Measurements from ENCODE around the gene ZNF669. TPM values are rescaled to one million over a fixed set of nuclear protein-coding genes. Genes with fewer than 3 reads are reported as not detected.
"Not testable (repeated sequence)": the region's sequence is repeated elsewhere in the genome, so short reads cannot be mapped to it uniquely, and the experiment has no call there.

ZNF669 gene
- total RNA-seq, result 1 to 10 TPM; 6.1 to 7.0 (median 6.3) TPM
- long read RNA-seq, donor 1, partial matches to known transcripts, result 0 of 5 reads
- long read RNA-seq, donor 1, other reads (novel, unspliced or antisense), result 1 of 5 reads
- long read RNA-seq, donor 2, partial matches to known transcripts, result 0 of 4 reads
- long read RNA-seq, donor 2, other reads (novel, unspliced or antisense), result 1 of 4 reads

DNA sequence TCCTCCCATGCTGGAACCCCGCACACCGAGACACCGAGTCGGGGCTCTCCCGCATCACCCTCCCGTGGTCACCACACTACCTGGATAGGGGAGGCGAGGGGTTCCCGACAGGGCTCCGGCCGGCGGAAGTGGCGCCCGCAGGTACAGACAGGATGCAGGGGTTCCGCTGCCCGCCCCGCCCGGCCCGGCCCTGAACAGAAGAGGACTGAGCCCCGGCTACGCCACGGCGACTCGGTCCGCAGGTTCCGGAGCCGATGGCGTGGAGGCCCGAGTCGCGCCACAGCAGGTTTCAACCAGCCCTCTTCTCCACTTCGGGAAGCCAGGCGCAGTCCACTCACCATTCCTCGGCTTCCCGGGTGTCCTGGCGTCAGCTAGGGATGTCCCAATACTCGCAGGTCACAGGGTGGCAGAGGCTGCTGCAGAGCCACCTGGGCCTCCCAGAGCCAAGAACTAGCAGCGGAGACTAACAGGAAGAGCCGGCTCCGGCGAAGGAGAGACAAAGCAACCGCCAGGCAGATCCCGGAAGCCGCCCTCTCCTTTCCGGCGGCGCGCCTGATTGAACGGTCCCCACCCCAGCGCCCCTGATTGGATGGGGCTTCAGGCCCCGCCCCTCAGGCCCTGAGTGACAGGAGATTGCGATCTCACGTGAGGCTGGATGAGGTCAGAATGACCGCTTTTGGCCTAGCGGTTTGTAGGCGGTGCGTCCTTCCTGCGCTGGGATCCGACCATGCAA lies at the start of gene ZNF669:
TSS of gene ZNF669 (minus strand) at position 498 of the 733 bp plus-strand sequence. CDS start at position 341, 157 bp downstream.
- ATAC-seq, result peak; percentile 100
- DNase-seq, result peak; percentile 98
- peaks cover 37% of the 10 kb centered on the region for H3K9me3 ChIP-seq
- peak within 1 kb of the TSS; percentile 70 for H3K4me3 ChIP-seq
- no peak for TF ChIP-seq CTCF (IDR thresholded peaks at IDR 0.05)
- intact Hi-C loops (cut with DNase I, micrococcal nuclease), result no loop called here
- H3K4me1 ChIP-seq (ENCODE audit: low read depth), result no peaks in the 10 kb centered on the region
- peaks cover 9% of the 10 kb centered on the region for H3K36me3 ChIP-seq (ENCODE audit: low read depth)

DNA sequence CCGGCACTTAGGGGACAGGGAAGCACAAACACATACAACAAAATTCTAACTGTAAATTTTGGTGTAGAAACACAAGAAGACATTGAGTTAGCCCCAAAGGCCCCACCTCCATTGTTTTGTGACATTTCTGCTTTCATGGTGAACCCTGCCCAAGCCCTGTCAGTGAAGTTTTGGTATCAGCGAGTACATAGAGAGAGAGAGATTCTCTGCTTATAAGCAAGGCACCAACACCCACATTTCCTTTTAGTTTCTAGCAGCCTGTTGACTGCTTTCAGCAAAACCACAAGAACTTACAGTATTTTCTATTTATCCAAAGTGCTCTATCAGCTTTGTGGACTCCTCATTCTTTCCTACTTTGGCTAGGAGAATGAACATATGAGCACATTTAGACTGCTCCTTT lies 43.6 kb upstream of the ZNF669 start:
- intact Hi-C loops (cut with DNase I, micrococcal nuclease), result no loop called here
- H3K9me3 ChIP-seq, result peaks cover 100% of the 10 kb centered on the region

GRCh38 chr1:247147120-247147519 lies 43.0 kb upstream of the ZNF669 start:
- ATAC-seq; H3K4me1 ChIP-seq (ENCODE audit: low read depth); DNase-seq; H3K4me3 ChIP-seq; H3K36me3 ChIP-seq (ENCODE audit: low read depth); intact Hi-C loops (cut with DNase I, micrococcal nuclease): not testable (repeated sequence)
- peaks cover 99% of the 10 kb centered on the region for H3K9me3 ChIP-seq

More for the DNA sequence above, 43.6 kb upstream of the ZNF669 start:
- Histone ChIP-seq H3K36me3 (ENCODE audit: low read depth) (no peaks in the 10 kb centered on the region), H3K4me3 (no peak overlapping the region), H3K4me1 (ENCODE audit: low read depth) (no peaks in the 10 kb centered on the region)
- no peak for TF ChIP-seq CTCF (IDR thresholded peaks at IDR 0.05)
- ATAC-seq (no peak), DNase-seq (no peak)

- Histone ChIP-seq H3K9me3 (peaks cover 99% of the 10 kb centered on the region), H3K4me3 (no peak overlapping the region), H3K36me3 (ENCODE audit: low read depth) (no peaks in the 10 kb centered on the region), H3K4me1 (ENCODE audit: low read depth) (no peaks in the 10 kb centered on the region)
- DNase-seq (no peak), ATAC-seq (no peak)
- TF ChIP-seq CTCF (IDR thresholded peaks at IDR 0.05), result no peak
- intact Hi-C loops (cut with DNase I, micrococcal nuclease), result no loop called here
Observed at GRCh38 chr1:247146671-247147070, 42.5 kb upstream of the ZNF669 start.

DNA sequence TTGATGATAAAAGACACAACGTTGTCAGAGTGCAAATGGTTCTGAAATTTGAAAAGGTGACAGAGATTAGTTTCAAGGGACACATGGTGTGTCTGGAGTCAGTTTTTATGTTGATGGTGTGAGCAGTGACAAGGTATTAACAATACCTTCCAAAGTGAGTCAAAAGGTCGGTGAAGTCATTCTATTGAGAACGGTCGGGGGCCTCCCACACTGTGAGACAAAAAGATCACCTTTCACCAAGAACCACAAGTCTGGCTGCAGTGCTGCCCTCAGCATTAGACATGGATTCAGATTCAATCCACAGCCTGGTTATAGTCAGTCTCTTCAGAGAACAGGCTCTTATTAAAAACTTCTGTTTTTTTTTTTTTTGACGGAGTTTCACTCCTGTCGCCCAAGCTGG lies 41.1 kb upstream of the ZNF669 start:
- no peak for TF ChIP-seq CTCF (IDR thresholded peaks at IDR 0.05)
- intact Hi-C loops (cut with DNase I, micrococcal nuclease), result no loop called here
- Histone ChIP-seq H3K4me3 (no peak overlapping the region), H3K4me1 (ENCODE audit: low read depth) (no peaks in the 10 kb centered on the region), H3K9me3 (peaks cover 99% of the 10 kb centered on the region), H3K36me3 (ENCODE audit: low read depth) (no peaks in the 10 kb centered on the region)
- ATAC-seq (no peak), DNase-seq (no peak)

DNA sequence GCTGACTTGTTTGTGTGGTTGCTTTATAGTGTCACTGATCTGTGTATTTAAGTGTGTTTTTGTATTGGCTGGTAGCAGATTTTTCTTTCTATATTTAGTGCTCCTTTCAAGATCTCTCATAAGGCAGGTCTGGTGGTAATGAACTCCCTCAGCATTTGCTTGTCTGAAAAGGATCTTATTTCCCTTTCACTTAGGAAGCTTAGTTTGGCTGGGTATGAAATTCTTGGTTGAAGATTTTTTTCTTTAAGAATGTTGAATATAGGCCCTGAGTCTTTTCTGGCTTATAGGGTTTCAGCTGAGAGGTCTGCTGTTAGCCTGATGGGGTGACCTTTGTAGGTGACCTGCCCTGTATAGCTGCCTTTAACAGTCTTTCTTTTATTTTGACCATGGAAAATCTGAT lies 35.4 kb upstream of the ZNF669 start:
- ATAC-seq; H3K4me3 ChIP-seq; DNase-seq; H3K4me1 ChIP-seq (ENCODE audit: low read depth); intact Hi-C loops (cut with DNase I, micrococcal nuclease); H3K36me3 ChIP-seq (ENCODE audit: low read depth): not testable (repeated sequence)
- H3K9me3 ChIP-seq, result peaks cover 99% of the 10 kb centered on the region

Measured in mucosa of descending colon (tissue), 3 donors.